ENCODE results near the gene ABHD4. TPM values are rescaled to one million over a fixed set of nuclear protein-coding genes. Genes with fewer than 3 reads are reported as not detected.
"Not testable (repeated sequence)": the region's sequence is repeated elsewhere in the genome, so short reads cannot be mapped to it uniquely, and the experiment has no call there.

The ABHD4 gene
- total and polyA plus RNA-seq, 4 donors: 9.0 to 32.9 (median 11.1) TPM

DNA sequence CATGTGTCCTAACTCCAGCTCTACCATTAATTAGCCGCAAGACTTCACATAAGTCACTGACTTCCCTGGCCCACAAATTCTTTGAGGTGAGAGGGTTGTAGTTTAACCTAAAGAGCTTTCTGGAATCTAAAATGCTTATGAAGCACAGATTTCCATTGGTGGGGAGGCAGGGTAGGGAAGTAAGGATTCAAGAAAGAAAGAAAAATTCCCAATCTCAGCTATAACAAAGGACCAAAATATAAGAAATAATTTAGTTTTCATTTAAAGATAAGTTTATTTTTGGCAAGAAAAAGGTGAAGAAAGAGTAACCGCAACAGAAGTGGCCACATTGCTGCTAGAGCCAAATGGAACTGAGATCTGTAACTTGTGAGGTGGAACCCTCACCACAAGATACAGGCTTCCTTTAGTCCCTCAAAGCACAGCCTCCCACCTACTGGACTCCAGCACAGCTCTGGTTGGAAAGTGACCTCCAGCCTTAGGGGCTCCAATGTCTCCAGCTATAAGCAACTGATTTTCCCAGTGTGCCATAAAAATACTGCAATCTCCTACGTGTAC lies 32.6 kb upstream of the ABHD4 start:
- no peak for DNase-seq (ENCODE audit: low spot score)
- 89% methylated on average over 3 of the region's 3 CpGs for whole genome bisulfite sequencing
- Histone ChIP-seq H3K9ac (ENCODE audit: low read depth in 1 of 2, low read length in 2 of 2) (peak overlapping the region in 1 of 2 donors; percentile 38), H3K4me1 (ENCODE audit: control insufficient read depth in 4 of 4, insufficient read depth in 4 of 4, low read length in 3 of 4) (peaks cover 2 to 13% (median 8%) of the 10 kb centered on the region in 4 donors), H3K27me3 (ENCODE audit: control insufficient read depth in 4 of 4, insufficient read depth in 4 of 4, low read length in 3 of 4) (no peaks in the 10 kb centered on the region), H3K4me3 (ENCODE audit: low read depth in 1 of 3, low read length in 3 of 3) (no peak overlapping the region), H3K27ac (ENCODE audit: low read depth in 1 of 2, low read length in 2 of 2) (peak overlapping the region in 1 of 2 donors; percentile 29), H3K36me3 (ENCODE audit: control insufficient read depth in 4 of 4, insufficient read depth in 3 of 4, low read depth in 1 of 4, low read length in 3 of 4) (peaks cover 7 to 37% (median 20%) of the 10 kb centered on the region in 4 donors), H3K9me3 (ENCODE audit: control insufficient read depth in 4 of 4, low read length in 3 of 4) (no peaks in the 10 kb centered on the region)
- TF ChIP-seq, protein P1, sequence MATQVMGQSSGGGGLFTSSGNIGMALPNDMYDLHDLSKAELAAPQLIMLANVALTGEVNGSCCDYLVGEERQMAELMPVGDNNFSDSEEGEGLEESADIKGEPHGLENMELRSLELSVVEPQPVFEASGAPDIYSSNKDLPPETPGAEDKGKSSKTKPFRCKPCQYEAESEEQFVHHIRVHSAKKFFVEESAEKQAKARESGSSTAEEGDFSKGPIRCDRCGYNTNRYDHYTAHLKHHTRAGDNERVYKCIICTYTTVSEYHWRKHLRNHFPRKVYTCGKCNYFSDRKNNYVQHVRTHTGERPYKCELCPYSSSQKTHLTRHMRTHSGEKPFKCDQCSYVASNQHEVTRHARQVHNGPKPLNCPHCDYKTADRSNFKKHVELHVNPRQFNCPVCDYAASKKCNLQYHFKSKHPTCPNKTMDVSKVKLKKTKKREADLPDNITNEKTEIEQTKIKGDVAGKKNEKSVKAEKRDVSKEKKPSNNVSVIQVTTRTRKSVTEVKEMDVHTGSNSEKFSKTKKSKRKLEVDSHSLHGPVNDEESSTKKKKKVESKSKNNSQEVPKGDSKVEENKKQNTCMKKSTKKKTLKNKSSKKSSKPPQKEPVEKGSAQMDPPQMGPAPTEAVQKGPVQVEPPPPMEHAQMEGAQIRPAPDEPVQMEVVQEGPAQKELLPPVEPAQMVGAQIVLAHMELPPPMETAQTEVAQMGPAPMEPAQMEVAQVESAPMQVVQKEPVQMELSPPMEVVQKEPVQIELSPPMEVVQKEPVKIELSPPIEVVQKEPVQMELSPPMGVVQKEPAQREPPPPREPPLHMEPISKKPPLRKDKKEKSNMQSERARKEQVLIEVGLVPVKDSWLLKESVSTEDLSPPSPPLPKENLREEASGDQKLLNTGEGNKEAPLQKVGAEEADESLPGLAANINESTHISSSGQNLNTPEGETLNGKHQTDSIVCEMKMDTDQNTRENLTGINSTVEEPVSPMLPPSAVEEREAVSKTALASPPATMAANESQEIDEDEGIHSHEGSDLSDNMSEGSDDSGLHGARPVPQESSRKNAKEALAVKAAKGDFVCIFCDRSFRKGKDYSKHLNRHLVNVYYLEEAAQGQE (IDR thresholded peaks at IDR 0.05): no peak
- no peak for TF ChIP-seq TAF1 (conservative IDR thresholded peaks at IDR 0.05)

DNA sequence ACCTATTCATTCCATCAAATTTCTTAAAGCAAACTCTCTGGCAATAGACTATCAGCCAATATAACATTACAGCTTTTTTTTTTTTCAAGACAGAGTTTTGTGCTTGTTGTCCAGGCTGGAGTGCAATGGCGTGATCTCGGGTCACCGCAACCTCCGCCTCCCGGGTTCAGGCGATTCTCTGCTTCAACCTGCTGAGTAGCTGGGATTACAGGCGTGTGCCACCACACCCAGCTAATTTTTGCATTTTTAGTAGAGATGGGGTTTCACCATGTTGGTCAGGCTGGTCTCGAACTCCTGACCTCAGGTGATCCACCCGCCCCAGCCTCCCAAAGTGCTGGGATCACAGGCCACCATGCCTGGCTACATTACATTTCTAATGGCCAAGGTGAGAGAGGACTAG lies 31.8 kb upstream of the ABHD4 start:
- 95% methylated on average over 9 of the region's 9 CpGs for WGBS
- H3K9me3 ChIP-seq (ENCODE audit: control insufficient read depth in 4 of 4, low read length in 3 of 4); H3K4me1 ChIP-seq (ENCODE audit: control insufficient read depth in 4 of 4, insufficient read depth in 4 of 4, low read length in 3 of 4); H3K27me3 ChIP-seq (ENCODE audit: control insufficient read depth in 4 of 4, insufficient read depth in 4 of 4, low read length in 3 of 4); DNase-seq (ENCODE audit: low spot score); H3K9ac ChIP-seq (ENCODE audit: low read depth in 1 of 2, low read length in 2 of 2); H3K4me3 ChIP-seq (ENCODE audit: low read depth in 1 of 3, low read length in 3 of 3): not testable (repeated sequence)
- Histone ChIP-seq H3K36me3 (ENCODE audit: control insufficient read depth in 4 of 4, insufficient read depth in 3 of 4, low read depth in 1 of 4, low read length in 3 of 4) (peaks cover 7 to 37% (median 20%) of the 10 kb centered on the region in 4 donors), H3K27ac (ENCODE audit: low read depth in 1 of 2, low read length in 2 of 2) (peak overlapping the region in 1 of 2 donors; percentile 29)

DNA sequence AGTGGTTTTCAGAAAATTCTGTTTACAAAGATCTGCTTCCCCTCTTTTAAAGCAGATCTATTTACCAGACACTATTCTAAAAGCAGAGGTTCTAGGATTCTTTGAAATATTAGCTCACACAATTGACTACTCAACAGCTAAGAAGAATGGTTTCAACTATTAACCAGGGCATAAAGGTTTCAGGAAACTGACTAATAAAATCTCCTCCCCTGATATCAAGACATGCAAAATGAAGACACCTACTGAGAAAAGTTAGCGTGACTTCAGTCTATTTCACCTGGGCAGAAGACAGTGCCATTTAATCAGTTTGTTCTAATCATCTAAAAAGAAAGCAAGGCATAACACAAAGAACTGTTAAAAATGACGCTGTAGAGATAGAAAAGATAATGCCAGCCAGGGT lies 31.3 kb upstream of the ABHD4 start:
- no peak overlapping the region for H3K4me3 ChIP-seq (ENCODE audit: low read depth in 1 of 3, low read length in 3 of 3)
- peaks cover 7 to 39% (median 22%) of the 10 kb centered on the region in 4 donors for H3K36me3 ChIP-seq (ENCODE audit: control insufficient read depth in 4 of 4, insufficient read depth in 3 of 4, low read depth in 1 of 4, low read length in 3 of 4)
- peaks cover 0 to under 1% (median under 1%) of the 10 kb centered on the region in 4 donors for H3K4me1 ChIP-seq (ENCODE audit: control insufficient read depth in 4 of 4, insufficient read depth in 4 of 4, low read length in 3 of 4)
- H3K27me3 ChIP-seq (ENCODE audit: control insufficient read depth in 4 of 4, insufficient read depth in 4 of 4, low read length in 3 of 4): no peaks in the 10 kb centered on the region
- H3K9ac ChIP-seq (ENCODE audit: low read depth in 1 of 2, low read length in 2 of 2): no peak overlapping the region
- peak overlapping the region in 1 of 2 donors; percentile 2 for H3K27ac ChIP-seq (ENCODE audit: low read depth in 1 of 2, low read length in 2 of 2)
- no peaks in the 10 kb centered on the region for H3K9me3 ChIP-seq (ENCODE audit: control insufficient read depth in 4 of 4, low read length in 3 of 4)
- whole genome bisulfite sequencing: 84% methylated on average over 2 of the region's 2 CpGs
- DNase-seq (ENCODE audit: low spot score): no peak
- TF ChIP-seq, protein P2, sequence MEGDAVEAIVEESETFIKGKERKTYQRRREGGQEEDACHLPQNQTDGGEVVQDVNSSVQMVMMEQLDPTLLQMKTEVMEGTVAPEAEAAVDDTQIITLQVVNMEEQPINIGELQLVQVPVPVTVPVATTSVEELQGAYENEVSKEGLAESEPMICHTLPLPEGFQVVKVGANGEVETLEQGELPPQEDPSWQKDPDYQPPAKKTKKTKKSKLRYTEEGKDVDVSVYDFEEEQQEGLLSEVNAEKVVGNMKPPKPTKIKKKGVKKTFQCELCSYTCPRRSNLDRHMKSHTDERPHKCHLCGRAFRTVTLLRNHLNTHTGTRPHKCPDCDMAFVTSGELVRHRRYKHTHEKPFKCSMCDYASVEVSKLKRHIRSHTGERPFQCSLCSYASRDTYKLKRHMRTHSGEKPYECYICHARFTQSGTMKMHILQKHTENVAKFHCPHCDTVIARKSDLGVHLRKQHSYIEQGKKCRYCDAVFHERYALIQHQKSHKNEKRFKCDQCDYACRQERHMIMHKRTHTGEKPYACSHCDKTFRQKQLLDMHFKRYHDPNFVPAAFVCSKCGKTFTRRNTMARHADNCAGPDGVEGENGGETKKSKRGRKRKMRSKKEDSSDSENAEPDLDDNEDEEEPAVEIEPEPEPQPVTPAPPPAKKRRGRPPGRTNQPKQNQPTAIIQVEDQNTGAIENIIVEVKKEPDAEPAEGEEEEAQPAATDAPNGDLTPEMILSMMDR (IDR thresholded peaks at IDR 0.05; ENCODE audit: low read depth, low read length, missing input control): no peak
- no peak for TF ChIP-seq FOXA2 (IDR thresholded peaks at IDR 0.05)
- no peak for TF ChIP-seq RXRA (IDR thresholded peaks at IDR 0.05)
- TF ChIP-seq, protein P3, sequence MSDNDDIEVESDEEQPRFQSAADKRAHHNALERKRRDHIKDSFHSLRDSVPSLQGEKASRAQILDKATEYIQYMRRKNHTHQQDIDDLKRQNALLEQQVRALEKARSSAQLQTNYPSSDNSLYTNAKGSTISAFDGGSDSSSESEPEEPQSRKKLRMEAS (IDR thresholded peaks at IDR 0.05): no peak
- TF ChIP-seq TAF1 (conservative IDR thresholded peaks at IDR 0.05): no peak
- TF ChIP-seq NR2F2 (IDR thresholded peaks at IDR 0.05): no peak
- TF ChIP-seq JUND (IDR thresholded peaks at IDR 0.05): no peak
- TF ChIP-seq EGR1 (IDR thresholded peaks at IDR 0.05; ENCODE audit: low read depth in 2 of 2): no peak
- no peak for TF ChIP-seq GABPA (IDR thresholded peaks at IDR 0.05 in 1 of 2, conservative IDR thresholded peaks at IDR 0.05 in 1 of 2)
- no peak for TF ChIP-seq FOXA1 (IDR thresholded peaks at IDR 0.05)
- TF ChIP-seq SP1 (IDR thresholded peaks at IDR 0.05): no peak
- TF ChIP-seq RAD21 (IDR thresholded peaks at IDR 0.05): no peak
- no peak for TF ChIP-seq HNF4A (conservative IDR thresholded peaks at IDR 0.05)
- no peak for TF ChIP-seq YY1 (IDR thresholded peaks at IDR 0.05)
- TF ChIP-seq HNF4G (IDR thresholded peaks at IDR 0.05): no peak
- TF ChIP-seq, protein P4, sequence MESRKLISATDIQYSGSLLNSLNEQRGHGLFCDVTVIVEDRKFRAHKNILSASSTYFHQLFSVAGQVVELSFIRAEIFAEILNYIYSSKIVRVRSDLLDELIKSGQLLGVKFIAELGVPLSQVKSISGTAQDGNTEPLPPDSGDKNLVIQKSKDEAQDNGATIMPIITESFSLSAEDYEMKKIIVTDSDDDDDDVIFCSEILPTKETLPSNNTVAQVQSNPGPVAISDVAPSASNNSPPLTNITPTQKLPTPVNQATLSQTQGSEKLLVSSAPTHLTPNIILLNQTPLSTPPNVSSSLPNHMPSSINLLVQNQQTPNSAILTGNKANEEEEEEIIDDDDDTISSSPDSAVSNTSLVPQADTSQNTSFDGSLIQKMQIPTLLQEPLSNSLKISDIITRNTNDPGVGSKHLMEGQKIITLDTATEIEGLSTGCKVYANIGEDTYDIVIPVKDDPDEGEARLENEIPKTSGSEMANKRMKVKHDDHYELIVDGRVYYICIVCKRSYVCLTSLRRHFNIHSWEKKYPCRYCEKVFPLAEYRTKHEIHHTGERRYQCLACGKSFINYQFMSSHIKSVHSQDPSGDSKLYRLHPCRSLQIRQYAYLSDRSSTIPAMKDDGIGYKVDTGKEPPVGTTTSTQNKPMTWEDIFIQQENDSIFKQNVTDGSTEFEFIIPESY (IDR thresholded peaks at IDR 0.05): no peak
- TF ChIP-seq, protein P5, sequence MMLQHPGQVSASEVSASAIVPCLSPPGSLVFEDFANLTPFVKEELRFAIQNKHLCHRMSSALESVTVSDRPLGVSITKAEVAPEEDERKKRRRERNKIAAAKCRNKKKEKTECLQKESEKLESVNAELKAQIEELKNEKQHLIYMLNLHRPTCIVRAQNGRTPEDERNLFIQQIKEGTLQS (IDR thresholded peaks at IDR 0.05): no peak

All from liver (tissue), 9 donors.